H1 (cell line): ENCODE measurements around the gene PALM3. TPM values are rescaled to one million over a fixed set of nuclear protein-coding genes. Genes with fewer than 3 reads are reported as not detected.

Experiments used
- BACH1 ChIP-seq: IDR thresholded peaks from 2 replicates; pipeline ENCODE4 v1.6.1; 2012; ENCODE audit warnings: low read length, improper control_type of control experiment
- CBX5 ChIP-seq: fragments of 300-800, 300-1000 bp; sonication (generic); IDR thresholded peaks from 2 replicates; pipeline ENCODE4 v1.7.1; 2016; ENCODE audit warnings: antibody characterized with exemption, low read length, low read depth
- CBX8 ChIP-seq: fragments of 300-800, 300-1000 bp; sonication (generic); IDR thresholded peaks from 2 replicates; pipeline ENCODE4 v1.7.1; 2016; ENCODE audit warnings: low read depth, low read length, borderline replicate concordance
- CEBPB ChIP-seq: IDR thresholded peaks from 2 replicates; pipeline ENCODE4 v1.6.1; 2012; ENCODE audit warnings: low read depth, low read length
- EZH2 ChIP-seq: fragments of 200-600 bp; sonication (generic); IDR thresholded peaks from 2 replicates; pipeline ENCODE4 v1.7.1; 2012; ENCODE audit warnings: low read depth, mild to moderate bottlenecking, moderate library complexity, low read length, inconsistent platforms; ENCODE audit not compliant: severe bottlenecking
- GABPA ChIP-seq: IDR thresholded peaks from 2 replicates; pipeline ENCODE4 v1.6.1; 2011; ENCODE audit warnings: mild to moderate bottlenecking, low read length, moderate library complexity, borderline replicate concordance; ENCODE audit not compliant: insufficient read depth
- JUND ChIP-seq: IDR thresholded peaks from 2 replicates; pipeline ENCODE4 v1.6.1; 2011; ENCODE audit warnings: mild to moderate bottlenecking, improper control_type of control experiment, low read length
- KDM4A ChIP-seq: IDR thresholded peaks from one replicate; pipeline ENCODE4 v1.7.1; 2012; ENCODE audit warnings: low read depth, mild to moderate bottlenecking, moderate library complexity, low read length, inconsistent platforms; ENCODE audit not compliant: severe bottlenecking
- polyA plus RNA-seq, 7 experiments: library from polyadenylated mRNA; depleted of rRNA in 3 of 7; stranded (reverse) in 5 of 7; unstranded in 2 of 7; fragments of >200 nt in 5 of 7; fragments of 200-250 nt in 2 of 7; gene quantifications; 1 replicate in 5 of 7; 2 replicates in 1 of 7; 4 replicates in 1 of 7; pipeline versions ENCODE4 v1.2.1 to v1.2.3, GENCODE V29; 2011 to 2013; ENCODE audit warnings: missing spikeins in 2 of 7, mixed read lengths in 2 of 7
- total RNA-seq: library from RNA; stranded (reverse); fragmentation: NEBNext Ultra II Directional; extraction: Animal tissue kit (Norgen Biotek cat#: 25700); gene quantifications from 2 replicates; pipeline ENCODE4 v1.2.1, GENCODE V29; 2021
- TF ChIP-seq, protein P1 (sequence below): fragments of 300-600 bp; sonication (generic); IDR thresholded peaks from 2 replicates; pipeline ENCODE4 v1.7.1; 2012; ENCODE audit warnings: low read length, moderate library complexity, mild to moderate bottlenecking, inconsistent platforms; ENCODE audit not compliant: insufficient replicate concordance
- TF ChIP-seq, protein P2 (sequence below): IDR thresholded peaks from 2 replicates; pipeline ENCODE4 v1.6.1; 2012; ENCODE audit warnings: inconsistent platforms

Gene PALM3
- total and polyA plus RNA-seq, 2 of the 8 experiments (the other 6 are each of a cell fraction or from before 2014, with no cell fraction given): 5.8 to 31.3 TPM

DNA sequence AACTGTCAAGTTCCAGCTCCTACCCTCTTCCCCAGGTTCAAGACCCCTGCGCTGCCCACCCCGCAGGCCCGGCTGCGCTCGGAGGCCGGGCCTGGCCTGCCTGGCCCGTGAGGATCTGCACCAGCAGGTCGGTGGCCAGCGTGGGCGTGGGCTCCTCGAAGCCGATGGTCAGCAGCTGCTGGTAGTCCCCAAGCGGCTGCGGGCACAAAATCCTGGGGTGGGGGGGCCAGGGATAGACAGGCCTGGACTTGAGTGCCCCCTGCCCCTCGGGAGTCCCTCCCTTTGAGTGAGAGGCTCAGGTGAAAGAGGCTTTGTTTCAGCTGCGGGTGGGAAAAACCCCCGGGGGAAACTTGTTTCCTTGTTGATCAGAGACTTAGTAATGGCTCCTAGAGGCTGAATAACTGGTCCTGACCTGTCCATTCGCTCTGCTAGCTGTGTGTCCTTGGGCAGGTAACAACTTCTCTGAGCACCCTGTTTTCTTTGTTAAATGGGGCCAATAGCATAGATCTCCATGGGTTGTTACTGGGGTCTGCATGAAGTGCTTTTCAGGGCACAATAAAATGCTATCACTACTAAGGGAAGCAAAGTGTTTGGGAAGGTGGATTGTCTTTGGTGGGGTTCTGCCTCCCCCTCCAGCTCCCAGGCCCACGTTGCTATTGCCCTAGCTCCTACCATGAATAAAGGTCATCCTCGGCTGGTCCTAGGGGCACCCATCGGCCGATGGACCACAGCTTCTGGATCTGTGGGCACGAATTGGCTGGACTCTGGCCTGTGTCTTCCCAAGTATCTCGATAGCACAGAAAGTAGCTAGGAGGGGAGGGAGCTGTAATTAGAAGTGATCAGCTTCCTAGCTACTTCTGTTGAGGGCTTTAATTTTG, 20.2 kb upstream of the PALM3 start (continued):
- TF ChIP-seq, protein P1, sequence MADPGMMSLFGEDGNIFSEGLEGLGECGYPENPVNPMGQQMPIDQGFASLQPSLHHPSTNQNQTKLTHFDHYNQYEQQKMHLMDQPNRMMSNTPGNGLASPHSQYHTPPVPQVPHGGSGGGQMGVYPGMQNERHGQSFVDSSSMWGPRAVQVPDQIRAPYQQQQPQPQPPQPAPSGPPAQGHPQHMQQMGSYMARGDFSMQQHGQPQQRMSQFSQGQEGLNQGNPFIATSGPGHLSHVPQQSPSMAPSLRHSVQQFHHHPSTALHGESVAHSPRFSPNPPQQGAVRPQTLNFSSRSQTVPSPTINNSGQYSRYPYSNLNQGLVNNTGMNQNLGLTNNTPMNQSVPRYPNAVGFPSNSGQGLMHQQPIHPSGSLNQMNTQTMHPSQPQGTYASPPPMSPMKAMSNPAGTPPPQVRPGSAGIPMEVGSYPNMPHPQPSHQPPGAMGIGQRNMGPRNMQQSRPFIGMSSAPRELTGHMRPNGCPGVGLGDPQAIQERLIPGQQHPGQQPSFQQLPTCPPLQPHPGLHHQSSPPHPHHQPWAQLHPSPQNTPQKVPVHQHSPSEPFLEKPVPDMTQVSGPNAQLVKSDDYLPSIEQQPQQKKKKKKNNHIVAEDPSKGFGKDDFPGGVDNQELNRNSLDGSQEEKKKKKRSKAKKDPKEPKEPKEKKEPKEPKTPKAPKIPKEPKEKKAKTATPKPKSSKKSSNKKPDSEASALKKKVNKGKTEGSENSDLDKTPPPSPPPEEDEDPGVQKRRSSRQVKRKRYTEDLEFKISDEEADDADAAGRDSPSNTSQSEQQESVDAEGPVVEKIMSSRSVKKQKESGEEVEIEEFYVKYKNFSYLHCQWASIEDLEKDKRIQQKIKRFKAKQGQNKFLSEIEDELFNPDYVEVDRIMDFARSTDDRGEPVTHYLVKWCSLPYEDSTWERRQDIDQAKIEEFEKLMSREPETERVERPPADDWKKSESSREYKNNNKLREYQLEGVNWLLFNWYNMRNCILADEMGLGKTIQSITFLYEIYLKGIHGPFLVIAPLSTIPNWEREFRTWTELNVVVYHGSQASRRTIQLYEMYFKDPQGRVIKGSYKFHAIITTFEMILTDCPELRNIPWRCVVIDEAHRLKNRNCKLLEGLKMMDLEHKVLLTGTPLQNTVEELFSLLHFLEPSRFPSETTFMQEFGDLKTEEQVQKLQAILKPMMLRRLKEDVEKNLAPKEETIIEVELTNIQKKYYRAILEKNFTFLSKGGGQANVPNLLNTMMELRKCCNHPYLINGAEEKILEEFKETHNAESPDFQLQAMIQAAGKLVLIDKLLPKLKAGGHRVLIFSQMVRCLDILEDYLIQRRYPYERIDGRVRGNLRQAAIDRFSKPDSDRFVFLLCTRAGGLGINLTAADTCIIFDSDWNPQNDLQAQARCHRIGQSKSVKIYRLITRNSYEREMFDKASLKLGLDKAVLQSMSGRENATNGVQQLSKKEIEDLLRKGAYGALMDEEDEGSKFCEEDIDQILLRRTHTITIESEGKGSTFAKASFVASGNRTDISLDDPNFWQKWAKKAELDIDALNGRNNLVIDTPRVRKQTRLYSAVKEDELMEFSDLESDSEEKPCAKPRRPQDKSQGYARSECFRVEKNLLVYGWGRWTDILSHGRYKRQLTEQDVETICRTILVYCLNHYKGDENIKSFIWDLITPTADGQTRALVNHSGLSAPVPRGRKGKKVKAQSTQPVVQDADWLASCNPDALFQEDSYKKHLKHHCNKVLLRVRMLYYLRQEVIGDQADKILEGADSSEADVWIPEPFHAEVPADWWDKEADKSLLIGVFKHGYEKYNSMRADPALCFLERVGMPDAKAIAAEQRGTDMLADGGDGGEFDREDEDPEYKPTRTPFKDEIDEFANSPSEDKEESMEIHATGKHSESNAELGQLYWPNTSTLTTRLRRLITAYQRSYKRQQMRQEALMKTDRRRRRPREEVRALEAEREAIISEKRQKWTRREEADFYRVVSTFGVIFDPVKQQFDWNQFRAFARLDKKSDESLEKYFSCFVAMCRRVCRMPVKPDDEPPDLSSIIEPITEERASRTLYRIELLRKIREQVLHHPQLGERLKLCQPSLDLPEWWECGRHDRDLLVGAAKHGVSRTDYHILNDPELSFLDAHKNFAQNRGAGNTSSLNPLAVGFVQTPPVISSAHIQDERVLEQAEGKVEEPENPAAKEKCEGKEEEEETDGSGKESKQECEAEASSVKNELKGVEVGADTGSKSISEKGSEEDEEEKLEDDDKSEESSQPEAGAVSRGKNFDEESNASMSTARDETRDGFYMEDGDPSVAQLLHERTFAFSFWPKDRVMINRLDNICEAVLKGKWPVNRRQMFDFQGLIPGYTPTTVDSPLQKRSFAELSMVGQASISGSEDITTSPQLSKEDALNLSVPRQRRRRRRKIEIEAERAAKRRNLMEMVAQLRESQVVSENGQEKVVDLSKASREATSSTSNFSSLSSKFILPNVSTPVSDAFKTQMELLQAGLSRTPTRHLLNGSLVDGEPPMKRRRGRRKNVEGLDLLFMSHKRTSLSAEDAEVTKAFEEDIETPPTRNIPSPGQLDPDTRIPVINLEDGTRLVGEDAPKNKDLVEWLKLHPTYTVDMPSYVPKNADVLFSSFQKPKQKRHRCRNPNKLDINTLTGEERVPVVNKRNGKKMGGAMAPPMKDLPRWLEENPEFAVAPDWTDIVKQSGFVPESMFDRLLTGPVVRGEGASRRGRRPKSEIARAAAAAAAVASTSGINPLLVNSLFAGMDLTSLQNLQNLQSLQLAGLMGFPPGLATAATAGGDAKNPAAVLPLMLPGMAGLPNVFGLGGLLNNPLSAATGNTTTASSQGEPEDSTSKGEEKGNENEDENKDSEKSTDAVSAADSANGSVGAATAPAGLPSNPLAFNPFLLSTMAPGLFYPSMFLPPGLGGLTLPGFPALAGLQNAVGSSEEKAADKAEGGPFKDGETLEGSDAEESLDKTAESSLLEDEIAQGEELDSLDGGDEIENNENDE: no peak
- TF ChIP-seq, protein P2, sequence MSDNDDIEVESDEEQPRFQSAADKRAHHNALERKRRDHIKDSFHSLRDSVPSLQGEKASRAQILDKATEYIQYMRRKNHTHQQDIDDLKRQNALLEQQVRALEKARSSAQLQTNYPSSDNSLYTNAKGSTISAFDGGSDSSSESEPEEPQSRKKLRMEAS: no peak
- TF ChIP-seq GABPA (no peak), KDM4A (no peak), EZH2 (no peak), BACH1 (no peak), CBX8 (no peak), JUND (no peak), CEBPB (no peak), CBX5 (no peak)
